B cell (primary cell): ENCODE results near the gene MORF4L1. TPM values are rescaled to one million over a fixed set of nuclear protein-coding genes. Genes with fewer than 3 reads are reported as not detected.
A peak's percentile ranks its signal among the peaks of the same experiment; 100 is the strongest.

Source experiments
- ATAC-seq: fragments of 200-7000 bp; cut with Tn5 transposase; one replicate; pipeline ENCODE4 v1.10.0; 2021; ENCODE audit warnings: low read depth, mild to moderate bottlenecking, moderate number of reproducible peaks, moderate library complexity
- CTCF ChIA-PET: fragments of 350-600 bp; sonication (Branson Sonifier 250); formaldehyde crosslinking; loops from one replicate; lab custom pipeline; 2021; ENCODE audit warnings: antibody characterized with exemption, inconsistent platforms; lab: Charles Lee
- POLR2A ChIA-PET: fragments of 350-600 bp; sonication (Branson Sonifier 250); formaldehyde crosslinking; loops from one replicate; lab custom pipeline; 2021; ENCODE audit warnings: antibody characterized with exemption; lab: Charles Lee
- DNase-seq: peaks from one replicate; pipeline ENCODE4 v3.0.0; 2013
- H2AFZ ChIP-seq: 2 replicates; pipeline ENCODE4 v1.6.1; 2012; ENCODE audit warnings: mild to moderate bottlenecking, low read depth, low read length; ENCODE audit not compliant: insufficient read depth, poor library complexity, severe bottlenecking
- H3K27ac ChIP-seq, 2 donors: 1 replicate in 1 of 2; 2 replicates in 1 of 2; pipeline ENCODE4 v1.5.1; 2012 to 2013; ENCODE audit warnings: low read length in 2 of 2, mild to moderate bottlenecking in 2 of 2, moderate library complexity in 1 of 2
- H3K27me3 ChIP-seq, 4 experiments: fragments of 200-600 bp in 1 of 4; sonication (generic) in 1 of 4; replicated peaks in 1 of 4; 1 replicate in 2 of 4; 2 replicates in 2 of 4; pipeline versions ENCODE4 v1.6.1 to v1.7.0; 2013 to 2016; ENCODE audit warnings: low read length in 3 of 4, mild to moderate bottlenecking in 2 of 4, mixed read lengths in 1 of 4, moderate library complexity in 1 of 4; ENCODE audit not compliant: insufficient read depth in 4 of 4, control insufficient read depth in 3 of 4; ENCODE audit errors: control extremely low read depth in 1 of 4
- H3K36me3 ChIP-seq, 2 experiments: replicated peaks in 1 of 2; 1 replicate in 1 of 2; 2 replicates in 1 of 2; pipeline versions ENCODE4 v1.6.1 to v1.7.1; 2013; ENCODE audit warnings: low read length in 1 of 2; ENCODE audit not compliant: insufficient read depth in 2 of 2, control insufficient read depth in 1 of 2; ENCODE audit errors: control extremely low read depth in 1 of 2, extremely low read depth in 1 of 2
- H3K4me1 ChIP-seq, 2 donors: fragments of 200-600 bp in 1 of 2; sonication (generic) in 1 of 2; 1 replicate in 1 of 2; 2 replicates in 1 of 2; pipeline versions ENCODE4 v1.5.1 to v1.6.1; 2013 to 2017; ENCODE audit warnings: low read length in 2 of 2; ENCODE audit not compliant: control insufficient read depth in 2 of 2, insufficient read depth in 2 of 2
- H3K4me2 ChIP-seq: replicated peaks from 2 replicates; pipeline ENCODE3; 2012; ENCODE audit warnings: mild to moderate bottlenecking, low read depth, low read length; ENCODE audit not compliant: poor library complexity, severe bottlenecking
- H3K4me3 ChIP-seq, 5 experiments: fragments of 200-600 bp in 1 of 5; sonication (generic) in 1 of 5; 1 replicate in 3 of 5; 2 replicates in 2 of 5; pipeline versions ENCODE4 v1.5.1 to v1.7.0; 2011 to 2016; ENCODE audit warnings: low read length in 4 of 5, mild to moderate bottlenecking in 4 of 5, low read depth in 2 of 5, control low read depth in 1 of 5, moderate library complexity in 1 of 5; ENCODE audit not compliant: insufficient read depth in 1 of 5; ENCODE audit errors: control extremely low read depth in 1 of 5, extremely low read depth in 1 of 5
- H3K79me2 ChIP-seq: fragments of 200-600 bp; sonication (generic); one replicate; pipeline ENCODE4 v1.6.0; 2016; ENCODE audit warnings: low read length; ENCODE audit not compliant: control insufficient read depth, insufficient read depth
- H3K9ac ChIP-seq: fragments of 200-600 bp; sonication (generic); 2 replicates; pipeline ENCODE4 v1.6.1; 2017; ENCODE audit warnings: mild to moderate bottlenecking, low read length, moderate library complexity
- H3K9me3 ChIP-seq, 3 donors: one replicate each; pipeline versions ENCODE4 v1.6.1 to v1.7.1; 2013; ENCODE audit warnings: low read length in 2 of 3; ENCODE audit not compliant: control insufficient read depth in 2 of 3, insufficient read depth in 1 of 3; ENCODE audit errors: control extremely low read depth in 1 of 3
- H4K20me1 ChIP-seq: 2 replicates; pipeline ENCODE4 v1.6.0; 2012; ENCODE audit warnings: mild to moderate bottlenecking, low read length; ENCODE audit not compliant: insufficient read depth, control insufficient read depth, poor library complexity, severe bottlenecking
- H3K27ac Mint-ChIP-seq: one replicate; pipeline ENCODE4 v1.8.0; 2021; ENCODE audit warnings: mixed read lengths
- H3K27me3 Mint-ChIP-seq: one replicate; pipeline ENCODE4 v1.8.0; 2021; ENCODE audit warnings: mixed read lengths
- H3K4me1 Mint-ChIP-seq: one replicate; pipeline ENCODE4 v1.8.0; 2021; ENCODE audit warnings: mixed read lengths
- H3K4me3 Mint-ChIP-seq: one replicate; pipeline ENCODE4 v1.8.0; 2021; ENCODE audit warnings: mixed read lengths
- H3K9me3 Mint-ChIP-seq: one replicate; pipeline ENCODE4 v1.8.0; 2022; ENCODE audit warnings: mixed read lengths; ENCODE audit not compliant: insufficient read depth
- CTCF ChIP-seq: fragments of 200-600 bp; IDR thresholded peaks from one replicate; pipeline ENCODE4 v1.8.0; 2022; ENCODE audit warnings: antibody characterized with exemption, mild to moderate bottlenecking
- EZH2 ChIP-seq: IDR thresholded peaks from 2 replicates; pipeline ENCODE4 v1.6.1; 2012; ENCODE audit warnings: borderline replicate concordance, low read depth, mild to moderate bottlenecking, moderate library complexity, low read length; ENCODE audit not compliant: insufficient read depth, poor library complexity, severe bottlenecking
- WGBS: methylation state at CpG from one replicate; pipeline ENCODE4 v1.1.5; 2013; ENCODE audit warnings: missing lambda C conversion rate; ENCODE audit not compliant: insufficient coverage; 5-methylcytosine and 5-hydroxymethylcytosine counted together
- intact Hi-C: fragments of 100-400 bp; cut with micrococcal nuclease; formaldehyde crosslinking; loops from one replicate; pipeline ENCODE4 v1.10.0; 2022
- polyA plus RNA-seq: library from polyadenylated mRNA; depleted of rRNA; stranded (reverse); fragments of >200 nt; gene quantifications from 2 replicates; pipeline ENCODE4 v1.2.3, GENCODE V29; 2012
- total RNA-seq, 2 donors: library from RNA; stranded (reverse); fragments of 120-200 nt in 1 of 2; gene quantifications; 1 replicate in 1 of 2; 2 replicates in 1 of 2; pipeline versions ENCODE4 v1.2.3 to v1.2.4, GENCODE V29; 2013 to 2022

MORF4L1 gene
- total and polyA plus RNA-seq, 2 donors (not counting 1 experiment from before 2014, with no cell fraction given) = 79.0 to 242 TPM

- CTCF ChIA-PET = interaction anchor here (0.6 to 11.4 kb wide), 16 partner anchors 14 to 290 kb away, joined by 3 to 248 read pairs (median 8); no protein-coding TSS in a partner anchor
- Histone ChIP-seq H3K27ac (no peak overlapping the region), H3K36me3 (peaks cover 3 to 67% of the 10 kb centered on the region in 2 experiments), H3K4me3 (no peak overlapping the region), H3K27me3 (no peaks in the 10 kb centered on the region), H3K4me2 (no peak overlapping the region), H2AFZ (no peak overlapping the region), H3K79me2 (peaks cover 10% of the 10 kb centered on the region), H4K20me1 (peaks cover 35% of the 10 kb centered on the region), H3K4me1 (no peaks in the 10 kb centered on the region), H3K9ac (no peak overlapping the region), H3K9me3 (no peaks in the 10 kb centered on the region)
- Mint-ChIP-seq H3K9me3 (no peaks in the 10 kb centered on the region), H3K27me3 (no peaks in the 10 kb centered on the region), H3K4me3 (no peak overlapping the region), H3K4me1 (peaks cover 15% of the 10 kb centered on the region), H3K27ac (peak overlapping the region; percentile 72)
- ATAC-seq (no peak), DNase-seq (peak; percentile 40)
- 80% methylated on average over 3 of the region's 3 CpGs for WGBS
- intact Hi-C loops = loop anchor here (2.0 to 10.0 kb wide), 2 partner anchors 15 to 293 kb away; no protein-coding TSS in a partner anchor
- TF ChIP-seq CTCF = peak; percentile 30
- TF ChIP-seq EZH2 = no peak
- POLR2A ChIA-PET = interaction anchor here (0.6 kb wide), 1 partner anchor 32 kb away, joined by 4 read pairs; no protein-coding TSS in a partner anchor
Measured at GRCh38 chr15:78907577-78907976, 34.9 kb downstream of the MORF4L1 start.

GRCh38 chr15:78909160-78909695 lies 36.5 kb downstream of the MORF4L1 start:
- intact Hi-C loops = loop anchor here (1.0 to 10.0 kb wide), 4 partner anchors 98 to 294 kb away; no protein-coding TSS in a partner anchor
- peak overlapping the region; percentile 0 for H3K27ac Mint-ChIP-seq

More at GRCh38 chr15:78909160-78909695, 36.5 kb downstream of the MORF4L1 start:
- Histone ChIP-seq H3K27me3 (no peaks in the 10 kb centered on the region), H3K9ac (no peak overlapping the region), H2AFZ (no peak overlapping the region), H3K4me1 (no peaks in the 10 kb centered on the region), H3K79me2 (peaks cover 11% of the 10 kb centered on the region), H3K4me2 (no peak overlapping the region), H3K4me3 (no peak overlapping the region), H4K20me1 (peaks cover 26% of the 10 kb centered on the region), H3K27ac (no peak overlapping the region), H3K36me3 (peaks cover 1 to 64% of the 10 kb centered on the region in 2 experiments), H3K9me3 (no peaks in the 10 kb centered on the region)
- no peaks in the 10 kb centered on the region for H3K9me3 Mint-ChIP-seq
- H3K4me1 Mint-ChIP-seq = peaks cover 17% of the 10 kb centered on the region
- TF ChIP-seq CTCF = no peak
- H3K4me3 Mint-ChIP-seq = no peak overlapping the region
- POLR2A ChIA-PET = interaction anchor here (0.7 to 1.6 kb wide), 2 partner anchors 116 to 169 kb away, joined by 3 read pairs; no protein-coding TSS in a partner anchor
- DNase-seq = peak; percentile 30
- peak; percentile 24 for ATAC-seq
- CTCF ChIA-PET = interaction anchor here (0.6 to 11.4 kb wide), 24 partner anchors 9 to 275 kb away, joined by 3 to 248 read pairs (median 6); partner anchors contain the start of gene CTSH
- H3K27me3 Mint-ChIP-seq = no peaks in the 10 kb centered on the region
- WGBS = 66% methylated on average over 3 of the region's 3 CpGs
